ENCODE results near the gene RPTOR.

The RPTOR gene

DNA sequence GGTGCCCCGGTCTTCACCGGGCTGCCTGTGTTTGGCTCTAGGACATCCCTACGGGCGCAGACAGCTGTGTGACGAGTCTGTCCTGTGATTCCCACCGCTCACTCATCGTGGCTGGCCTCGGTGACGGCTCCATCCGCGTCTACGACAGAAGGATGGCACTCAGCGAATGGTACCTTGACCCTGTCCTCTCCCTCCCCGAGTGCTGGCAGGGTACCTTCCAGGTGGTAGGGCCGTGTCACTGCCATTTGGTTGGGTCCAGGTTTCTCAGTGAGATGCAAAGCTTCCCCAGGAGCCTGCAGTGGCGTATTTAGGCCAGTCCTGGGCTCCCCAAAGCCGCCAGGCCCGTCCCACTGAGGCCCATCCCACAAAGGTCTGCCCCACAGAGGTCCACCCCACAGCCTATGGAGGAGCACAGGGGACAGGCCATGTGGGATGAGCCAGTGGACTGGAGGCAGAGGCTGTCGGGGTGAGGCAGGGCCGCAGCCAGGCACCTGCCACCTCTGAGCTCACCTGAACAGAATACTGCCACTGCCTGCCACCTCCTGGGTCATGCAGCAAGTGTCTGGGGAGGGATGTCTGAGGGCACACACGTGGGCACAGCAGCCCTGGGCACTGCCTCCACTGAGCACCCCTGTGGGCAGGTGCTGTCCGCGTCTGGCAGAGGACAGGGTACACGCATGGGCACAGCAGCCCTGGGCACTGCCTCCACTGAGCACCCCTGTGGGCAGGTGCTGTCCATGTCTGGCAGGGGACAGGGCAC is 415.6 kb downstream of the RPTOR start:
- no peak overlapping the region for H3K4me3 ChIP-seq (replicated peaks in 1 of 2; ENCODE audit: low read depth in 2 of 2, low read length in 2 of 2)
- TF ChIP-seq, protein P1, sequence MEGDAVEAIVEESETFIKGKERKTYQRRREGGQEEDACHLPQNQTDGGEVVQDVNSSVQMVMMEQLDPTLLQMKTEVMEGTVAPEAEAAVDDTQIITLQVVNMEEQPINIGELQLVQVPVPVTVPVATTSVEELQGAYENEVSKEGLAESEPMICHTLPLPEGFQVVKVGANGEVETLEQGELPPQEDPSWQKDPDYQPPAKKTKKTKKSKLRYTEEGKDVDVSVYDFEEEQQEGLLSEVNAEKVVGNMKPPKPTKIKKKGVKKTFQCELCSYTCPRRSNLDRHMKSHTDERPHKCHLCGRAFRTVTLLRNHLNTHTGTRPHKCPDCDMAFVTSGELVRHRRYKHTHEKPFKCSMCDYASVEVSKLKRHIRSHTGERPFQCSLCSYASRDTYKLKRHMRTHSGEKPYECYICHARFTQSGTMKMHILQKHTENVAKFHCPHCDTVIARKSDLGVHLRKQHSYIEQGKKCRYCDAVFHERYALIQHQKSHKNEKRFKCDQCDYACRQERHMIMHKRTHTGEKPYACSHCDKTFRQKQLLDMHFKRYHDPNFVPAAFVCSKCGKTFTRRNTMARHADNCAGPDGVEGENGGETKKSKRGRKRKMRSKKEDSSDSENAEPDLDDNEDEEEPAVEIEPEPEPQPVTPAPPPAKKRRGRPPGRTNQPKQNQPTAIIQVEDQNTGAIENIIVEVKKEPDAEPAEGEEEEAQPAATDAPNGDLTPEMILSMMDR (IDR thresholded peaks at IDR 0.05; ENCODE audit: low read depth, low read length), result no peak
- no peak for DNase-seq (ENCODE audit: low read depth in 2 of 2)

DNA sequence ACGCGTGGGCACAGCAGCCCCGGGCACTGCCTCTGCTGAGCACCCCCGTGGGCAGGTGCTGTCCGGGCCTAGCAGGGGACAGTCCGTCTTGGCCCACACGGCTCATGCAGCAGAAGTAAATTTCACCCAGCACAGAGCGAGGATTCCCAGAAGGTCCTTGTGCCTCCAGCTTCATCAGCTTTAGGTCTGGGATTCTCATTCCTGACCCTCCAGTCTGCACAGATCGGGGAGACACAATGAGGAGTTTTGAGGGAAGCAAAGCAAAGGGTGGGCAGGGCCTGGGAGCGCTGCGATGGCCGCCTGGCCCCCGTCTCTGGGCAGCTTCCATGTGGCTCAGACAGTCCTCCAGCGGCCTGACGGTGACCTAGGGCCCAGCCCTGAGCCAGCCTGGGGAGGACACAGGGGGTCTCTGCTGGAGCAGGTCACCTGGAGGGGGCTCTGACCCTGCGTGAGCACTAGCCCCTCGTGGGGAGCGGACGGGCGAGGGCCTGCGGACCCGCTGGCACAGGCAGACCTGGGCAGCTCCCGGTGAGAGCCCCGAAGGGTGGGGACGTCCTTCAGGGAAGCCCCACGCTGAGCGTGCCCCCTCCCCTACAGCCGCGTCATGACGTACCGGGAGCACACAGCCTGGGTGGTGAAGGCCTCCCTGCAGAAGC is 416.3 kb downstream of the RPTOR start:
- no peak for DNase-seq (ENCODE audit: low read depth in 2 of 2)
- no peak overlapping the region for H3K4me3 ChIP-seq (replicated peaks in 1 of 2; ENCODE audit: low read depth in 2 of 2, low read length in 2 of 2)
- TF ChIP-seq, protein P1 (IDR thresholded peaks at IDR 0.05; ENCODE audit: low read depth, low read length), result no peak

DNA sequence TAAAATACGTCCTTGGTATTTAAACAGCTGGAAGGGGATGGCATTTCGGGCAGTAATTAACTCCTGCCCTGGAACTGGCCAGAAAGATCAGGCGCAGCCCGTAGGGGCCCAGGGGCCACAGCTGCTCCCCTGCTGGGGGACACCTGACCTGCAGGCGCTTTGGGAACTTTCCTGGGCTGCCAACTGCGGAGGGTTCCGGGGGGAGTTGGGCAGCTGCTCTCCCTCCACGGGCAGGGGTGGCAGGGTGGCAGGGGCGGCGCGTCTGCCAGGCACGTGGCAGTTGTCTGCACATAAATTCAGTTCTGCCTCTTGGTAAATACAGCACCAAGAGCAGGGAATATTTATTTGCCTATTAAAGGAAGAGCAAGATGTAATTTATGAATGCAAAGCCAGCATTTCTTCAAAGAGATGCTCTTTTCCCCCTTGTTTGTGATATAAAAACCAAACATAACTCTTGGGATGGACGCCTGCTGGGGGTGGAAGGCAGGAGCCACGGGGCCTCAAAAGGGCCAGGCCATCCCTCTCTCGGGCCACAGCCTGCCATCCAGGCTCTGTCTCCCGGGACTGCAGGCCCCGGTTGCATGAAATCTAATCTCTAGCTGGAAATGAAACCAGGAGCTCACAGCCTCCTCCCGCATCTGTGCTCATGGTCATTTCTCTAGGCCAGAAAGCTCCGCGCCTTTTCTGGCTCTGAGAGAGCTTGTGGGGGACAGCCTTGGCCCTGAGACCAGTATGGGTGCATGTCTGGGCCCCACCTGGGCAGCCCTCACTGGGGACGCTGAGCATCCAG is 417.1 kb downstream of the RPTOR start:
- no peak for DNase-seq (ENCODE audit: low read depth in 2 of 2)
- TF ChIP-seq, protein P1 (IDR thresholded peaks at IDR 0.05; ENCODE audit: low read depth, low read length), result no peak

DNA sequence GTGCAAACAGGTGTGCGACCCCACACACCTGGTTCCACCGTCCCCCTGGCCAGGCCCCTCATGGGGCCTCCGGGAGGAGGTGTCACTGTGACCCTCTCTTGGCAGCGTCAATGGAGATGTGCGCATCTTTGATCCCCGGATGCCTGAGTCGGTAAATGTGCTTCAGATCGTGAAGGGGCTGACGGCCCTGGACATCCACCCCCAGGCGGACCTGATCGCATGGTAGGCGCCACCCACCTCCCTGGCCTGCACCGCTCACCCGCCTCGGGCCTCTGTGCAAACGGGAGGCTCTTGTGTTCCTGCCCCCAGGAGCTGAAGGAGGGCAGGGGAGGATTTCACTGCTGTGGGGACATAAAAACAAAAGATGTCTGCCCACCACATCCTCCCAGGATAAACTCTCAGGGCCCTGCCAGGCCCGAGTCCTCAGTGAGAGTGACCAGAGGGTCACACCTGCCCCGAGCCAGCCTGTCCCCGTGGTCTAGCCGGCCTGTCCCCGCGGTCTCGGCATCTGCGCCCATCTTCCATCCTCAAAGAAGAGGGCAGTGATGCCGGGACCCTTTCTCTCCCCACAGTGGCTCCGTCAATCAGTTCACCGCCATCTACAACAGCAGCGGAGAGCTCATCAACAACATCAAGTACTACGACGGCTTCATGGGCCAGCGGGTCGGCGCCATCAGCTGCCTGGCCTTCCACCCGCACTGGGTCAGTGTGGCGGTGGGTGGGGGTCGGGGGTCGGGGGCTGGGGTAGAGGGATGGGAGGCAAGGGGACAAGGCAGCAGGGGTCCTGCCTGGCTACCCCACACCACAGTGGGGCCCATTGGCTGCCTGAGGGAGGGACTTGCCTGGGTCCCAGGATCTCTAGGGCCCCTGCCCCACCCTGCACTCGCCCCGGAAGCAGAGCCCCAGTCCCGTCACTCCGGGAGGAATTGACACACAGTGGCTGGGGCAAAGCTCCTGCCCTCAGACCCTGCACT is 418.0 kb downstream of the RPTOR start:
- H3K4me3 ChIP-seq (replicated peaks in 1 of 2; ENCODE audit: low read depth in 2 of 2, low read length in 2 of 2), result no peak overlapping the region
- no peak for DNase-seq (ENCODE audit: low read depth in 2 of 2)
- TF ChIP-seq, protein P1 (IDR thresholded peaks at IDR 0.05; ENCODE audit: low read depth, low read length), result no peak

More for the DNA sequence above, 417.1 kb downstream of the RPTOR start:
- no peak overlapping the region for H3K4me3 ChIP-seq (replicated peaks in 1 of 2; ENCODE audit: low read depth in 2 of 2, low read length in 2 of 2)

DNA sequence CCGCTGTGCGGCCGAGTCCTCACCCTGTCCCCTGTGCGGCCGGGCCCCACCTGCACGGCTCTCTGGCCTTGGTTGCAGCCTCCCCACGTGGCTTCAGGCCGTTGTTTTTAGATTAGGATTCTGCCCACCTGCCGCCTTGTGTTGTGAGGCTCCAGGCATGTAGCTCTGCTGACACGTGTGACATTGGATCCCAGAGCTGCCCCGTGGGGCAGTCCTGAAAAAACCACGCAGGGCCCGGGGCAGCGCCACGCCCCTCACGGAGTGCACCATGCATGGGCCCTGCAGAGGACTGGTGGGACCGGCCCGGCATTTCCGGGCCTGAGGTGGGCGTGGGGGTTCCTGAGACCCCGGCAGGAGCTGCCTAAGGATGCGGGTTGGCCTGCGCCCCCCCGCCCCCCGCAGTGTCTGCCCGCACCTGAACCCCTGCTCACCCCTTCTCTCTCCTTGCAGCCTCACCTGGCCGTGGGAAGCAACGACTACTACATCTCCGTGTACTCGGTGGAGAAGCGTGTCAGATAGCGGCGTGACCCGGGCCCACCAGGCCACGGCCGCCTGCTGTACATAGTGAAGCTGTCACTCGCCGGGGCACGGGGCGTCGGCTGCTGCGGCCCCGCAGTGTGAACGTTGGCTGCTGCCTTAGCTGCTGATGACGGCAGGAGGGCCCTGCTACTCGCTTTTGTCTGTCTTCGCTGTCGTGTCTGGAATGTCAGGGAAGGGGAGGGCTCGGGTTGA is 419.3 kb downstream of the RPTOR start:
- DNase-seq (ENCODE audit: low read depth in 2 of 2), result no peak
- H3K4me3 ChIP-seq (replicated peaks in 1 of 2; ENCODE audit: low read depth in 2 of 2, low read length in 2 of 2), result no peak overlapping the region
- TF ChIP-seq, protein P1 (IDR thresholded peaks at IDR 0.05; ENCODE audit: low read depth, low read length), result no peak

Measured in cardiac fibroblast (primary cell).